A549 treated with ZK216348 at 1 μM for 4 hours (cell line): ENCODE results near the gene TNRC18. TPM values are rescaled to one million over a fixed set of nuclear protein-coding genes. Genes with fewer than 3 reads are reported as not detected.

Experiments used
- total RNA-seq: library from RNA; stranded (reverse); fragments of 200-300 nt; extraction: Qiagen RNA extraction; gene quantifications from 5 replicates; pipeline ENCODE4 v1.2.3, GENCODE V29; 2022; ENCODE audit warnings: low read depth

Gene TNRC18, protein sequence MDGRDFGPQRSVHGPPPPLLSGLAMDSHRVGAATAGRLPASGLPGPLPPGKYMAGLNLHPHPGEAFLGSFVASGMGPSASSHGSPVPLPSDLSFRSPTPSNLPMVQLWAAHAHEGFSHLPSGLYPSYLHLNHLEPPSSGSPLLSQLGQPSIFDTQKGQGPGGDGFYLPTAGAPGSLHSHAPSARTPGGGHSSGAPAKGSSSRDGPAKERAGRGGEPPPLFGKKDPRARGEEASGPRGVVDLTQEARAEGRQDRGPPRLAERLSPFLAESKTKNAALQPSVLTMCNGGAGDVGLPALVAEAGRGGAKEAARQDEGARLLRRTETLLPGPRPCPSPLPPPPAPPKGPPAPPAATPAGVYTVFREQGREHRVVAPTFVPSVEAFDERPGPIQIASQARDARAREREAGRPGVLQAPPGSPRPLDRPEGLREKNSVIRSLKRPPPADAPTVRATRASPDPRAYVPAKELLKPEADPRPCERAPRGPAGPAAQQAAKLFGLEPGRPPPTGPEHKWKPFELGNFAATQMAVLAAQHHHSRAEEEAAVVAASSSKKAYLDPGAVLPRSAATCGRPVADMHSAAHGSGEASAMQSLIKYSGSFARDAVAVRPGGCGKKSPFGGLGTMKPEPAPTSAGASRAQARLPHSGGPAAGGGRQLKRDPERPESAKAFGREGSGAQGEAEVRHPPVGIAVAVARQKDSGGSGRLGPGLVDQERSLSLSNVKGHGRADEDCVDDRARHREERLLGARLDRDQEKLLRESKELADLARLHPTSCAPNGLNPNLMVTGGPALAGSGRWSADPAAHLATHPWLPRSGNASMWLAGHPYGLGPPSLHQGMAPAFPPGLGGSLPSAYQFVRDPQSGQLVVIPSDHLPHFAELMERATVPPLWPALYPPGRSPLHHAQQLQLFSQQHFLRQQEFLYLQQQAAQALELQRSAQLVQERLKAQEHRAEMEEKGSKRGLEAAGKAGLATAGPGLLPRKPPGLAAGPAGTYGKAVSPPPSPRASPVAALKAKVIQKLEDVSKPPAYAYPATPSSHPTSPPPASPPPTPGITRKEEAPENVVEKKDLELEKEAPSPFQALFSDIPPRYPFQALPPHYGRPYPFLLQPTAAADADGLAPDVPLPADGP (N-terminal part only)
- 38.9 to 47.8 TPM (median 40.4 TPM) in 5 replicates for total RNA-seq

DNA sequence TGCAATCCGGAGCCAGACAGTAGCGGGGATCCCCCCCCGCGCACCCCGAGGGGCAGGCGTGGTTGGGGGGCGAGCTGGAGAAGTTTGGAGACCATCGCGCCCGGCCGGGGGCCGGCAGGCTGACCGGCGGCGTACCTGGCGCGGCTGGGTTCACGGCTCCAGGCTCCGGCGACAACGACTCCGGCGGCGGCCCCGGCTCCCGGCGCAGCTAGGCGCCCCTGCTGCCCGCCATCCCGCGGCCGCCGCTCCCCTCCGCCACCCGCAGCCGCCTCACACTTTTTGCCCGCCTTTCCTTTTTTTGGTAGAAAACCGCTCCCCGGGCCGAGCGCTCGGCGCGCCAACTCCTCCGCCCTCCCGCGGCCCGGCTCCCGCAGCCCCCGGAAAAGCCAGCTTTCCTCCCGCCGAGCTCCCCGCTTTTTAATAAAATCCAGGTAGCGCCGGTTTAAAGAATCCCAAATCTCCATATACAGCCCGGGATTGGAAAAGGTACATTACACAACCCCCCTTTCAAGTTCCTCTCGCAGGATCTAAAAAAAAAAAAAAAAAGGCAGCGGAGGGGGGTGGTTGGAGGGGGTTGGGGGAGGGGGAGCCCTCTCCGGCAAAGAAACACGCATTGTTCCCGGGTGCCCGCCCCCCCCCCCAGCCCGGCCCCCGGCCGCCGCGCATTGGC lies at the start of gene TNRC18:
TSS of gene TNRC18 (minus strand) at position 529 of the 670 bp plus-strand sequence. CDS start 2,588 bp downstream, outside the sequence.

DNA sequence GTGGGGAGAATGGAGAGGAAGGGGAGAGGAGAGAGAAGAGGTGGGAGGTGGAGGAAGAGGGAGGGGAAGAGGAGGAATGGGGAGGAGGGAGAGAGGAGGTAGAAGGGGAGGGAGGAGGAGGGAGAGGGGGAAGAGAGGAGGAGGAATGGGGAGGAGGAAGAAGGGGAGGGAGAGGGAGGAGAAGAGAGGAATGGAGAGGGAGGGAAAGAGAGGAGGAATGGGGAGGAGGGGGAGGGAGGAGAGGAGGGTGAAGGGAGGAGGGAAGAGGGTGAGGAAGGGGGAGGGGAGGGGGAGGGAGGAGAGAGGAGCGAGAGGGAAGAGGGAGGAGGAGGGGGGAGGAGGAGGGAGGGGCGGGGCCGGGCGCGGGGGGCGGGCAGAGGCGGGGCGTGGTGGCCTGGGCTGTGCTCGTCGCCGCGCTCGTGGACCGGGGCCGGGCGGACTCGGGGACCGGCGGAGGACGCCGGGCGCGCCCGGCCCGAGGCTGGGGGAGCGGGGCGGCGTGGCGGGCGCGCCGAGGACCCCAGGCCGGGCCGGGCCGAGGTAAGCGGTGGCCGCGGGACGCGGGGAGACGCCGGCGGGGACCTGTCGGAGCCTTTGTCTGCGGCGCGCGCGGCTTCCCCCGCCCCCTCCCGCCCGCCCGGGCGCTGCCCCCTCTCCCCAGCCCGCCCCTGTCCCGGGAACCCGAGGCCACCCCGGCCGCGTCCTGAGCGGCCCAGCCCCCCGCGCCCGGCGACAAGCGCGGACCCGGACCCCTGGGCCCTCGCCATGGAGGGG lies 140.9 kb downstream of the TNRC18 start, which contains the start of gene SLC29A4:
TSS of gene SLC29A4 (plus strand) at position 401 of the 774 bp plus-strand sequence. CDS start 4,874 bp downstream, outside the sequence.

Other genes with a start within 250 kb of the TNRC18 start
- 41.6 to 56.1 TPM (median 55.2 TPM) in 5 replicates for gene WIPI2, start 233.6 kb downstream of the TNRC18 start, total RNA-seq
- gene SLC29A4, start 140.9 kb downstream of the TNRC18 start, total RNA-seq: 8.3 to 18.5 TPM (median 14.3 TPM) in 5 replicates
- gene FBXL18, start 90.0 kb upstream of the TNRC18 start, total RNA-seq: 6.5 to 15.8 TPM (median 12.8 TPM) in 5 replicates
- gene ACTB, start 106.8 kb upstream of the TNRC18 start, total RNA-seq: 3,290 to 4,681 TPM (median 4,226 TPM) in 5 replicates
- gene FSCN1, start 169.0 kb upstream of the TNRC18 start, total RNA-seq: 168 to 335 TPM (median 310 TPM) in 5 replicates